ENCODE measurements around the gene GYPE.
"Not testable (repeated sequence)": the region's sequence is repeated elsewhere in the genome, so short reads cannot be mapped to it uniquely, and the experiment has no call there.

The GYPE gene

DNA sequence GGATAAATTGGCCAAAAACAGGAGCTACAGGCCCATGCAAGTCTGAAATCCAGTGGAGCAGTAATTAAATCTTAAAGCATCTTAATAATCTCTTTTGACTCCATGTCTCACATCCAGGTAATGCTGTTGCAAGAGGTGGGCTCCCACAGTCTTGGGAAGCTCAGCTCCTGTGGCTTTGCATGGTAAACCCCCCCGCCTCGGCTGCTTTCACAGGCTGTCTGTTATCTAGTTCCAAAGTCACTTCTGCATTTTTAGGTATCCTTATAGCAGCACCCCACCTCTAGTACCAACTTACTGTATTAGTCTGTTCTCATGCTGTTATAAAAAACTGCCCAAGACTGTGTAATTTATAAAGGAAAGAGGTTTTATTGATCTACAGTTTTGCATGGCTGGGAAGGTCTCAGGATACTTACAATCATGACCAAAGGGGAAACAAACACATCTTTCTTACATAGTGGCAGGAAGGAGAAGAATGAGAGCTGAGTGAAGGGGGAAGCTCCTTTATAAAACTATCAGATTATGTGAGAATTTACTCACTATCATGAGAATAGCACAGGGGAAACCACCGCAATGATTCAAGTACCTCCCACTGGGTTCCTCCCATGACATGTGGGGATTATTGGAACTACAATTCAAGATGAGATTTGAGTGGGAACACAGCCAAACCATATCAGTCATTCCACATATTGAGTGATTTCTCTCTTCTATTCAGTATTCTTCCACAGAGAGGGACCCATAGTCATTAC lies 34.7 kb downstream of the GYPE start:
- DNase-seq (ENCODE audit: low read depth), result not testable (repeated sequence)

DNA sequence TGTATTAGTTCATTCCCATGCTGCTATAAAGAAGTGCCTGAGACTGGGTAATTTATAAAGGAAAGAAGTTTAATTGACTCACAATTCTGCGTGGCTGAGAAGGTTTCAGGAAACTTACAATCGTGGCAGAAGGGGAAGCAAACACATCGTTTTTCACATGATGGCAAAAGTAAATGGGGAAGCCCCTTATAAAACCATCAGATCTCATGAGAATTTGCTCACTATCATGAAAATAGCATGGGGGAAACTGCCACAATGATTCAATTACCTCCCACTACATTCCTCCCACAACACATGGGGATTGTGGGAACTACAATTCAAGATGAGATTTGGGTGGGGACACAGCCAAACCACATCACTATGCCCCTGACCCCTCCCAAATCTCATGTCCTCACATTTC lies 35.4 kb downstream of the GYPE start:
- not testable (repeated sequence) for DNase-seq (ENCODE audit: low read depth)

DNA sequence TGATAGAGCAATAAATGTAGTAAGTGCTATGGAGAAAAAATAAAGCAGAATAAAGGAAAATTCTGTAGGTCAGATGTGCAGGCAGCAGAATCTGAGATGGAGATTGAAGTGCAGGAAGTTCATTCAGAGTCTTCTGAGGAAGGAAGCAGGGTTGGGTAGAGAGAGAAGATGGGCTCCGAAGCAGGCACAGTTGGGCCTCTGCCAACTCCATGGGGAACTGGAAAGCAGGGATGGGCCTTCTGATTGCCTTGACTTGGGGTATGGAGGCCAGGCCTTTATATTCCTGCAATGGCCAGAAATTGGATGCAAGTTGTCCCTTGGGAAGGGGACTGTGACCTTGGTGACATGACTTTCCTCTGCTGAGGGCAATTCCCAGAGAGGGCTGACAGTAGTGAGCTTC lies 42.6 kb downstream of the GYPE start:
- DNase-seq (ENCODE audit: low read depth), result not testable (repeated sequence)

DNA sequence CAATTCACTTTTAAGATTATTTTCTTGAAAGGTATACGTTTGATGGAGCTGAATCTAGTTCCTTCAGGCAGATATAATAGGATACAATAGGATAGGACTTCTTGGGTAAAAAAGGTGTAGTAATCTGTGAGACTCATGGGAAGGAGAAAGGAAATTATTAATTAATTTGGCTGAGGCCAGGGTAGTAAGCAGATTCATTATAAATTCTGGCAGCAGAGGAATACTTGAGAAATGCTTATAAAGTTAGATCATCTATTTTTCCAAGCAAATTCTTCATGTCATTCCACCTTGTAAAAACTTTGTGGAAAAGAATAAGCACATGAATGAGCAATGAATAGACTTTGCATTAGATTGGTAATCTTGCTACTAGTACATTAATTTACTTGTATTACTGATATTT lies 46.9 kb downstream of the GYPE start:
- DNase-seq (ENCODE audit: low read depth), result no peak

DNA sequence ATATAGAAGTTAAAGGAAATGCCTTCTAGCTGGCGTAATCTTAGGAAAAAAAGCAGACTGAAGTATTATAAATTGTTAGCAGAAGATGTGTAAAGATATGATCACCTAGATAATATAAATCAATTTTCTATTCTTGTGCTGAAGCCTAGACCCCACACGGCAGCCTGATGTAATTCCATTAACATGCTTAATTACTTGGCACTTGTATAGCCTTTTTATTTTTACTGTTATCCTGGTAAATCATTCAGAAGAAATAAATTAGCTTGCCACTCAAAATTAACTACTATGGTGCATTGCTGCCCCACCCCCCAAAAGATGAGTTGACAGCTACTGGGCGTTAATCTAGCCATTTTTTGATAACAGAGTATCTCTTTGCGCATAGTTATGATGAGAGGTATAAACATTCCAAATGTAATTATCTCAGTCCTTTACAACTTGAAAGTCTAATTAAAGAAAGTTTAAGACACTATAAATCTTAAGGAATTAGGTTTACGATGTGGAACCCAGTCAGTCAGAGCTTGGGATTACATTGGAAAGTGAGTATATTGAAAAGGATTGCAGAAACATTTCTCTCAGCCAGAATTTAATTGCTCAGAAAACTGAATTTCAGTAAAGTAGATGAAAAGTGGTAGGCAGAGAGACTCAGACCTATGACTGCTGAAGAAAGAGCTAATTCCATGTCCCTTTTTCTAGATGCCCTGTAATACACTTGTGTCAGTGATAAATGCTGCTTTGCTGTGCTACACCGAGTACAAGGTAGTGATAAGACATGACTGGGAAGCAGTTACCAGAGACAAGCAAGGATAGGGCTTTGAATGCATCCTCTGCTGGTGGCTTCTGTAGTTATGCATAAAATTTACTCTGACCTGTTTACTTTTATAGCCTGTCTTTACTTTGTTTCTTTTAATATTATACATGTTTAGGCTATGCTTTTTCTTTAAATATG lies 47.7 kb downstream of the GYPE start:
- DNase-seq (ENCODE audit: low read depth), result not testable (repeated sequence)

DNA sequence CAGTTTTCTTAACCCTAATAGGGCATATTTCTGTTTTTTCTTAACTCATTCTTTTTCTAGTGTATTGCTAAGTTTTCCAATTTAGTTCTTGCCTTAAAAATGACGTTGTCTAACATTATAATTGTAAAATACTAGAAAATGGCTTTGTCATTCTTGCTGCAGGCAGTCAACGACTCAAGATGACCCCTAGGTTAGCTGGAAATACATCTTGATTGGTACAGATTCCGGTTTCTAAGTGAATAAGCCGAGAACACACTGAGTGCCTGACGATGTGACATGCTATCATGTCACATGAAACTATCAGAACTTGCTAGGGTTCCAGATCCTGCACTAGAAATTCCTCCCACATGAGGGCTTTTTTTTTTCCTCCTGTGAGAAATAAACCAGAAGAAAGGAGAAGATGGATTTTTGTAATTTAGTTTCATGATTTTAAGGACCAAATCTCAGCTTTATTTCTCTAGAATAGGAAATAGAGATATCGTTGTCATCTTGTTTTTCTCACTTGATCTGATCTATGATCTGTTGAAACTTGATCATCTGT lies 49.3 kb downstream of the GYPE start:
- DNase-seq (ENCODE audit: low read depth), result not testable (repeated sequence)

DNA sequence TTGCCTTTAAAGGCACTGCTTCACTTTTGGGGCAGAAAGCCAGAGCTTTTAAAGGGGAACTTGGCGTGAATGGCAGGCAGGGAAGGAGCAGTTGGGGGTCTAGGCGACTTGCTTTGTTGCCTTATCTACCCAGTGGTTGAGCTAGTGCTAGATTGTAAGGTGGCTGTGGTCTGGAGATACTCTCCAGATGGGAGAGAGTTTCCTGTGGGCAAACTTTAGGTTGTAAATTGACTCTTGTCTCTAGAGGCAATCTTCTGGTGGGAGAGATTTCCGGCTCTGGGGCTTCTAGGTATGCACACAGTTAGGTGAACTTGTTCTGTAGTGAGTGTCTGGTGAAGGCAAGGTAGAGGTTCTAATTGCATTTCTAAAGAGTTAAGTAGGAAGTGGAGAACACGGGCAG lies 50.7 kb downstream of the GYPE start:
- not testable (repeated sequence) for DNase-seq (ENCODE audit: low read depth)

DNA sequence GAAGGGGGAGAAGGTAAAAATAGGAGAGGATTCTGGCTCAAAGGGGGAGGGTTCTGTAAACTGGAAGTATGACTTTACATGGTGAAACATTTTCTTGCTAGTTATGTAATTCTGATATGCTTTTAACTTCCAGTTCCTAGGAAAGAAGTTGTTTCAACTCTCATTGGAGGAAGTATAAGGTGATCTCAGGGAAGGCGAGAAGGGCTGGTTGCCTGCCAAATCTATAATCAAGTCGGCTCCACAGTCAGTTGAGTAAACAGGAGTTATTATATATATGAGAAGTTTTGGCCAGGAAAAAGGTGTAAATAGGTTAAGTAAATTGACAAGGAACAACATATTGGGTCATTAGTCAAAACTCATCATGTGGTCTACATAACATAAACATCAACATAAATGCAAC lies 56.1 kb downstream of the GYPE start:
- not testable (repeated sequence) for DNase-seq (ENCODE audit: low read depth)

DNA sequence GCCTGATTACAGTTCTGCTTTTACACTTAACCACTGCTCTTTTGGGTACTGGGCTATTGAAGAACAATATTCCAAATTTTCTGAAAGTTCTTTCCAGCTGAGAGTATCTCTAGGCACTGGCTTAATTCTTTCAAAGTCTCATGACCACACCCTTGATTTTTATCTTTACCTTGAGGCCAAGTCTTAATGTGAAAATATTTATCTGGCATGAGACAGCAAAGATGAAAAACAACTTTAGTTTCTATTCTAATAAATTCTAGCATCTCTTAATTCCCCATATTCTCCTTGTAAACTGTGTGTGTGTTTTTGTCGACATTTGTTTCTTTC lies 61.9 kb downstream of the GYPE start:
- DNase-seq (ENCODE audit: low read depth), result not testable (repeated sequence)

DNA sequence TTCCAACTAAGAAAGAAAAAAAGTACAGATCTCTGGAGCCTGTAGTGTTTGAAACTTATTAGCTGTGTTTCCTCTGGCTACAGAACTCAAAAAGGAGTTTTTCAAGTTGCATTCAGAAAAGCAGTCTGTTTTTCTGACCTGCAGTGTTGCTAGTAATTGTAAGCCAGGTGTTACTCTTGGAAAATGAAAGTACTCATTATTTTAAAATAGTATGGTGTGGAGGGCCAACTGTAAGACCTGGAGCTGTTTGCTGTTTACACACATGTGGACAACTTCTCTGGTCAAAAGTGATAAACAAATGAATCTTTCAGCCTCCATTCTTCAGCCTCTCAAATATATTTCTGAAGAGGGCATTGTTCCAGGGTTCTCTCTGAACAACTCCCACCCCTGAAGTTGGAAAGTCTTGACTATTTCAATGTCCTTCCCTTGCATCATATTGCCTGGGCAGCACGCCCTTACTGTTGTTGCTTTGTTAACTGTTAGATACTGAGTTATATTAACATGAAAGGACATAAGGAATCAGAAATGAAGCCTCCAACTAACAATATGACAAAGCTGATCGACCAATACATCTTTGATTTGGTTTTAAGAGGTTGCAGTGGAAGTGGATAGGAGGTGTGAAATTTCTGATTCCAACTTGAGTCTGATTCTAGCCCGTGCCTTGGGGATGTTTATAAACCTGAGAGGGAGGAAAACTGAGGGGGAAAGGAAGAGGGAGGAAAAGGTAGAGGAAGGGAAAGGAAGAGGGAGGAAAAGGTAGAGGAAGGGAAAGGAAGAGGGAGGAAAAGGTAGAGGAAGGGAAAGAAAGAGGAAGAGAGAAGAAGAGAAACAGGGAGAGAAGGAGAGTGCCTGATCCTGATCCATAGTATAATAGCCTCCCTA lies 62.5 kb downstream of the GYPE start:
- not testable (repeated sequence) for DNase-seq (ENCODE audit: low read depth)

DNA sequence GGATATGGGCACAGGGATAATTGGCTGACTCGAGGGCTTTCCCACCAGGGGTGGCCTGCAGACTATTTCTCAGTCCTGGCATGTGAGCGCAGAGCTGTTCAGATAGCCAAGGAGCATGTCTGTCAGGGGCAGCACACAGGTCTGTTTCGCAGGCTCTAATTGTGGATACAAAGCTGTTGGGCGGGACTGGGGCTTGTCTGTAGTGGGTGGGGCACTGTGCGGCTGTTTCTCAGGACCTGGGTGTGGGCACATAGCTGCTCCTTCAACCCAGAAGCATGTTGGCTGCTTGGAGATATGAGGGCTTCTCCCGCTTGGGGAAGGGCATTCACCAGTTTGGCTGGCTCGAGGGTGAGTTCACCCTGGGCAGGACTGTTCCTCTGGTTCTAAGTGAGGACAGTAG lies 65.9 kb downstream of the GYPE start:
- not testable (repeated sequence) for DNase-seq (ENCODE audit: low read depth)

DNA sequence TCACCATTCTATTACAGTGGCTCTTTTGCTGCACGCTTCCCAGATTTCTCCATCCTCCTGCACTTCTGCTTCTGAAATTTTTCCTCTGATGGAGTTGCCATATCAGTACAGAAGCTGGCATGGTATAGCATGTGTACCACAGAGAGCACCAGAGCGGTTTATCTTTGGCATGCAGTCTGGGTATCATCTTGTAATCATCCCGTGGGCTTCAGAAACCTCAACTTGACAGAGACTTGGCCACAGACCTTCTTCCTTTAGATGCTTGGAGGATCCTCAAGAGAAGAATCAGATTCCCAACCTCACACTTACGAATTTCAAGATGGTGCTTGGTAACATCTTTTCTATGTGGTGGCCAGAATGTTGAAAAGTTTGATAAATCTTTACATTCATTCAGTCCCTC lies 71.2 kb downstream of the GYPE start:
- not testable (repeated sequence) for DNase-seq (ENCODE audit: low read depth)

DNA sequence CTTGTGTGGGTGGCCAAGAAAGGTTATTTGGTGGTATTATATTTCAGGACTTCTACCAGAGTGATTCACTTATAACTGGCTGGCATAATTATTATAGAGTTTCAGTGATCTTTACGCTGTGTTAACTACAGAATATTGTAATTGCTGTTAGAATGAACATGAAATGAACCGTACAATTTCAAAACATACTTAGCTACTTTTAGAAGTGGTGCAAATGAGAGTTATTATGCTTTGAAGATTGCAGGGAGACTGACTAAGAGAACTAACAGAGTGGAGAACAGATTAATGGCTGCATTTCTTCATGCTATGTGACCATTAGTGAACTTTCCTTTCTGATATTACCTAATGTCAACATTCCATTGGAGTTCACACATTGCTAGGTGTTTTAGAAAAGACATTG lies 71.7 kb downstream of the GYPE start:
- DNase-seq (ENCODE audit: low read depth), result not testable (repeated sequence)

DNA sequence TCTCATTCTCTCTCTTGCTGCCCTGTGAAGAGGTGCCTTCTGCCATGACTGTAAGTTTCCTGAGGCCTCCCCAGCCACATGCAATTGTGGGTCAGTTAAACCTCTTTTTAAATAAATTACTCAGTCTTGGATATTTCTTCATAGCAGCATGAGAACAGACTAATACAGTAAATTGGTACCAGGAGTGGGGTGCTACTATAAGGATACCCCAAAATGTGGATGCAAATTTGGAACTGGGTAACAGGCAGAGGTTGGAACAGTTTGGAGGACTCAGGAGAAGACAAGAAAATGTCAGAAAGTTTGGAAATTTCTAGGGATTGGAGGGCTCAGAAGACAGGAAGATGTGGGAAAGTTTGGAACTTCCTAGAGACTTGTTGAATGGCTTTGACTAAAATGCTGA lies 74.8 kb downstream of the GYPE start:
- DNase-seq (ENCODE audit: low read depth), result not testable (repeated sequence)

DNA sequence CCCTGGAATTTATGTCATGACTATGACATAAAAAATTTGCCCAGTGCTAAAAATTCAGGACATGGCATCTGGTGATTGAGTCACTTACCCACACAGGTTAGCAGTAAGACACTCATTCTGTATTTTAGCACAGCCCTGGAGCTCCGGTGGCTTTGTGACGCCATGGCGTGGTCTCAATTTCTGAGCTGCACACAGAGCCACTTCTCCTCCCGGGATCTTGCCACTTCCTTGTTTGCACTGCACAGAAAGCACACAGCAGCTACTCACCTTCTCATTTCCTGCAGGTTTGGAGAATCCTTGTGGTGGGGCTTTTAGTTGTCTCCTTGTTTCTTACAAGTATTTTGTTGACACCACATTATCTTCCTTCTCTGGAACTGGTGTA lies 76.1 kb downstream of the GYPE start:
- not testable (repeated sequence) for DNase-seq (ENCODE audit: low read depth)

Data from stimulated activated CD4-positive, alpha-beta T cell treated with anti-CD3 and anti-CD28 coated beads, Interleukin-2, amount 100 ng/mL, for 4 hours (primary cell).